CD8-positive, alpha-beta memory T cell (primary cell): ENCODE results near the gene PRM1. TPM values are rescaled to one million over a fixed set of nuclear protein-coding genes. Genes with fewer than 3 reads are reported as not detected.
A peak's percentile ranks its signal among the peaks of the same experiment; 100 is the strongest.
"Not testable (repeated sequence)": the region's sequence is repeated elsewhere in the genome, so short reads cannot be mapped to it uniquely, and the experiment has no call there.

Experiments used
- CTCF ChIA-PET: fragments of 350-600 bp; sonication (Branson Sonifier 250); formaldehyde crosslinking; loops from one replicate; lab custom pipeline; 2021; ENCODE audit warnings: antibody characterized with exemption; lab: Charles Lee
- POLR2A ChIA-PET: fragments of 350-600 bp; sonication (Branson Sonifier 250); formaldehyde crosslinking; loops from one replicate; lab custom pipeline; 2021; ENCODE audit warnings: antibody characterized with exemption; lab: Charles Lee
- DNase-seq, 5 donors: peaks; one replicate each; pipeline versions ENCODE4 v3.0.0 to v3.0.0-alpha.2; 2020 to 2022; ENCODE audit warnings: mixed read lengths in 1 of 5
- H3K27ac ChIP-seq: one replicate; pipeline ENCODE4 v1.7.0; 2013; ENCODE audit warnings: low read depth, mild to moderate bottlenecking, low read length, moderate library complexity
- H3K27me3 ChIP-seq: 2 replicates; pipeline ENCODE4 v1.7.0; 2013; ENCODE audit warnings: low read length, mild to moderate bottlenecking; ENCODE audit not compliant: insufficient read depth, poor library complexity, severe bottlenecking
- H3K36me3 ChIP-seq: 2 replicates; pipeline ENCODE4 v1.7.0; 2013; ENCODE audit warnings: mild to moderate bottlenecking, low read length, moderate library complexity; ENCODE audit not compliant: insufficient read depth
- H3K4me1 ChIP-seq: 2 replicates; pipeline ENCODE4 v1.7.0; 2013; ENCODE audit warnings: mild to moderate bottlenecking, low read length, moderate library complexity; ENCODE audit not compliant: insufficient read depth
- H3K4me3 ChIP-seq: 2 replicates; pipeline ENCODE4 v1.7.0; 2013; ENCODE audit warnings: mild to moderate bottlenecking, low read length
- H3K9me3 ChIP-seq: 2 replicates; pipeline ENCODE4 v1.7.0; 2013; ENCODE audit warnings: mild to moderate bottlenecking, low read length
- H3K27ac Mint-ChIP-seq, 8 donors: one replicate each; pipeline ENCODE4 v1.8.0; 2020 to 2021; ENCODE audit warnings: mixed read lengths in 8 of 8, mild to moderate bottlenecking in 6 of 8, inconsistent platforms in 3 of 8, moderate library complexity in 3 of 8
- H3K27me3 Mint-ChIP-seq, 2 donors: one replicate each; pipeline ENCODE4 v1.8.0; 2020 to 2021; ENCODE audit warnings: mixed read lengths in 2 of 2, mild to moderate bottlenecking in 1 of 2, moderate library complexity in 1 of 2
- H3K36me3 Mint-ChIP-seq, 3 donors: one replicate each; pipeline ENCODE4 v1.8.0; 2020 to 2021; ENCODE audit warnings: mixed read lengths in 3 of 3, inconsistent platforms in 1 of 3, mild to moderate bottlenecking in 1 of 3
- H3K4me1 Mint-ChIP-seq, 3 donors: one replicate each; pipeline ENCODE4 v1.8.0; 2020 to 2021; ENCODE audit warnings: mixed read lengths in 3 of 3, inconsistent platforms in 1 of 3, mild to moderate bottlenecking in 1 of 3
- H3K4me3 Mint-ChIP-seq, 7 donors: one replicate each; pipeline ENCODE4 v1.8.0; 2020 to 2021; ENCODE audit warnings: mixed read lengths in 7 of 7, mild to moderate bottlenecking in 6 of 7, moderate library complexity in 4 of 7, inconsistent platforms in 2 of 7
- H3K9me3 Mint-ChIP-seq, 5 donors: one replicate each; pipeline ENCODE4 v1.8.0; 2020 to 2022; ENCODE audit warnings: mixed read lengths in 5 of 5, mild to moderate bottlenecking in 3 of 5, moderate library complexity in 2 of 5, inconsistent platforms in 1 of 5
- polyA plus RNA-seq: library from polyadenylated mRNA; unstranded; fragments of 300-500 nt; fragmentation: Illumina TruSeq; gene quantifications from one replicate; pipeline ENCODE4 v1.2.3, GENCODE V29; 2021
- total RNA-seq, 2 experiments: library from RNA; stranded (reverse); gene quantifications; one replicate each; pipeline ENCODE4 v1.2.3, GENCODE V29; 2021

Gene PRM1
- total and polyA plus RNA-seq, 3 experiments from 2014 or later: not detected

DNA sequence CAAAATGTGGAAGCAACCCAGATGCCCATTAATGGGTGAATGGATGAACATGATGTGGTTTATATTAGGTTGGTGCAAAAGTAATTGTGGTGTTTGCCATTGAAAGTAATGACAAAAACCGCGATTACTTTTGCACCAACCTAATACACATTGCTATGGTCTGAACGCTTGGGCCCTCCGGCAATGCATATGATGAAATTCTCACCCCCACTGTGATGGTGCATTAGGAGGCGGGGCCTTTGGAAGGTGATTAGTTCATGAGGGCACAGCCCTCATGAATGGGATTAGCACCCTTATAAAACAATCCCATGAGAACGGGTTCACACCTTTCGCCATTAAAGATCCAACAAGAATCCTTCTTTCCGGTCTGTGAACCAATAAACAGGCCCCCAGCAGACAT lies 25.3 kb upstream of the PRM1 start:
- H3K36me3 Mint-ChIP-seq: peaks cover 0 to 1% (median 0%) of the 10 kb centered on the region in 3 donors
- H3K4me3 ChIP-seq: no peak overlapping the region
- no peaks in the 10 kb centered on the region for H3K36me3 ChIP-seq
- no peaks in the 10 kb centered on the region for H3K27me3 ChIP-seq
- H3K4me1 ChIP-seq: peaks cover 12% of the 10 kb centered on the region
- H3K9me3 Mint-ChIP-seq: no peaks in the 10 kb centered on the region
- peaks cover 0 to 4% of the 10 kb centered on the region in 2 donors for H3K27me3 Mint-ChIP-seq
- H3K9me3 ChIP-seq: no peaks in the 10 kb centered on the region
- POLR2A ChIA-PET: no interaction called here
- CTCF ChIA-PET: no interaction called here
- no peak overlapping the region for H3K27ac Mint-ChIP-seq
- no peak overlapping the region for H3K27ac ChIP-seq
- DNase-seq: no peak
- peaks cover 11 to 27% (median 22%) of the 10 kb centered on the region in 3 donors for H3K4me1 Mint-ChIP-seq
- no peak overlapping the region for H3K4me3 Mint-ChIP-seq

DNA sequence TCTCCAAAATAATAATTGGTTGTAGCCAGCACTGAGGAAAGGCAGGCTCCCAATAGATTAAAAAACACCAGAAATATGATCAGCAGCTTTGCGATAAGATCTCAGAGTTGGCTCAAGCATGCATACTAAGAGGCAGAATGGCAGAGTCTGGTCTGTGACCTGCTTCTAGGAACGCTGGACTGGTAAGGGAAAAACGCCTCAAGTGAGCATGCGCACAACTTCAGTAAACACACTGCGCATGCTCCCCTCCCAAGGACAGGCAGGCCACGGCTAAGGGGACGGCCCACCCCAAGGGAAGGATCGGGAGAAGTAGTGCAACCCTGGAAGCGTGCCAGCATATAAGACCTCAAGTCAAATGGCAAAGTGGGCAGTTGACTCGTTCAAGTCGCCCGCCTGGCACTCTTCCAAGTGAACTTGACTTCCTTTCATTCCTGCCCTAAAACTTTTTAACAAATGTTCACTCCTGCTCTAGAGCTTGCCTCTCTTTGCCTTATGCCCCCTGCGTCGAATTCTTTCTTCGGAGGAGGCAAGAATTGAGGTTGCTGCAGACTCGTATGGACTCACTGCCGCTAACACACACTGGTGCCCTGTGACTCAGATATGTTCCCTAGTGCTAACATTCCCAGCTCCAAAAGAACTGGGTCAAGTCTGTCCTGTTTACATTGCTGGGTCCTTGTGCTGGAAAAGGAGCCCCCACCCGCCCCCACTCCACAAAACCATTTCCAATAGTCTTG lies 22.4 kb upstream of the PRM1 start:
- Mint-ChIP-seq H3K27me3 (peaks cover 0 to 4% of the 10 kb centered on the region in 2 donors), H3K4me1 (peaks cover 0 to 9% (median 9%) of the 10 kb centered on the region in 3 donors)
- CTCF ChIA-PET: no interaction called here

DNA sequence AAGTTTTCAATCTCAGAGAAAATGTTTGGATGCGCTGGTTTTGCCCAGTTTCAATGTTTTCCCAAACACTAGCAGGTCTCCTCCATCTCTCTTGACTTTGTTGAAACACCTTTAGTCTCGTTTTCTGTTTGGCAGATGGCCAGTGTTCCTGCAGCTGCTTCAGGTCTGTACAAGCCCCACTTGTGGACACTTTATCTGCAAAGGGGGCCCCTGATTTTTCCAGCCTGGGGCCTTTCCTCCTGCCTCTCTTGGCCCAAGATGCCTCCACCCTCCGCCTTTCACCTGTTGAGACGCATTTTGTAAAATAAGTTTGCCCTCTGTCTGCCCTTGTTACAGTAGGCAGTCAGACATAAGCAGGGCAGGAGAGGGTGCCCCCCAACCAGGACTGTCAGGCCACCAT lies 21.8 kb upstream of the PRM1 start:
- H3K4me3 Mint-ChIP-seq: no peak overlapping the region
- Histone ChIP-seq H3K4me3 (no peak overlapping the region), H3K9me3 (no peaks in the 10 kb centered on the region), H3K27ac (no peak overlapping the region), H3K4me1 (peaks cover 6% of the 10 kb centered on the region), H3K36me3 (no peaks in the 10 kb centered on the region), H3K27me3 (no peaks in the 10 kb centered on the region)
- peaks cover 0 to 4% of the 10 kb centered on the region in 2 donors for H3K27me3 Mint-ChIP-seq
- ChIA-PET CTCF (no interaction called here), POLR2A (no interaction called here)
- H3K9me3 Mint-ChIP-seq: no peaks in the 10 kb centered on the region
- DNase-seq: no peak
- peaks cover 0 to 12% (median 10%) of the 10 kb centered on the region in 3 donors for H3K4me1 Mint-ChIP-seq
- no peak overlapping the region for H3K27ac Mint-ChIP-seq
- H3K36me3 Mint-ChIP-seq: peaks cover 0 to 1% (median 0%) of the 10 kb centered on the region in 3 donors

More for the DNA sequence above, 22.4 kb upstream of the PRM1 start:
- DNase-seq: no peak
- H3K27ac ChIP-seq: no peak overlapping the region
- no peak overlapping the region for H3K27ac Mint-ChIP-seq
- POLR2A ChIA-PET: no interaction called here
- H3K27me3 ChIP-seq: no peaks in the 10 kb centered on the region
- H3K36me3 ChIP-seq: no peaks in the 10 kb centered on the region
- H3K4me3 ChIP-seq: no peak overlapping the region
- H3K4me1 ChIP-seq: no peaks in the 10 kb centered on the region
- H3K4me3 Mint-ChIP-seq: no peak overlapping the region
- peaks cover 0 to 1% (median 0%) of the 10 kb centered on the region in 3 donors for H3K36me3 Mint-ChIP-seq
- H3K9me3 ChIP-seq: no peaks in the 10 kb centered on the region
- H3K9me3 Mint-ChIP-seq: no peaks in the 10 kb centered on the region

DNA sequence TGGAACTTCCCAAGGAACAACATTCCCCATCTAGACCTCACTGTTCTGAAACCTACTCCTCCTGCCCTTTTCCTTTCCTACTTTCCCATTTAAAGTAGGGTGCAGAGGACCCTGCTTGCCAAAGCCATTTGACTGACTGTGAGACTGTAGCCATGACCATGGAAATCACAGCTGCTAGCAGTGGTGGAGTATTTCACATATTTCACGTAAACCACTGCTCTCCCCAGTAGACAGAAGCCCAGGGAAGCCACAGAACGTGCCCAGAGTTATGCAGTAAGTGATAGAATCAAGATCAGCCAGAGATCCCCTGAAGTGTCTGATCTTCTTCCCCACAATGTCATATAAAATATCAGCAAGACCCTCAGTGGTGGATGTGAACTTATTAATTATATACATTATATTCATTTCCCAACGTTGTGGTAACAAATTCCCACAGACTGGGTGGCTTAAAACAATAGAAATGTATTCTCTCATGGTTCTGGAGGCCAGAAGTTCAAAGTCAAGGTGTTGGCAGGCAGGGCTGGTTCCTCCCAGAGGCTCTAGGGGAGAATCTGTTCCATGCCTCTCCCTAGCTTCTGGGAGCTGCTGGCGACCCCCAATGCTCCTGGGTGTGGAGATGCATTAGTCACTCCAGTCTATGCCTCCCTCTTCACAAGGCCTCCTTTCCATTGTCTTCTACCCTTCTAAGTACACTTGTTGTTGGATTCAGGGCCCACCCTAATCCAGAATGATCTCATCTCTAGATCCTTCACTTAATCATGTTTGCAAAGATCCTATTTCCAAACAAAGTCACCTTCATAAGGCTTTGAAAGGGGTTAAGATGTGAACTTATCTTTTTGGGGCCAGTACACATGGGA lies 20.7 kb upstream of the PRM1 start:
- Mint-ChIP-seq H3K9me3 (no peaks in the 10 kb centered on the region), H3K36me3 (no peaks in the 10 kb centered on the region), H3K27me3 (peaks cover 0 to 4% of the 10 kb centered on the region in 2 donors), H3K4me3 (no peak overlapping the region), H3K4me1 (peaks cover 10 to 19% (median 17%) of the 10 kb centered on the region in 3 donors), H3K27ac (no peak overlapping the region)
- ChIA-PET CTCF (no interaction called here), POLR2A (no interaction called here)
- Histone ChIP-seq H3K9me3 (no peaks in the 10 kb centered on the region), H3K27me3 (no peaks in the 10 kb centered on the region), H3K27ac (no peak overlapping the region), H3K36me3 (no peaks in the 10 kb centered on the region), H3K4me3 (no peak overlapping the region), H3K4me1 (peaks cover 17% of the 10 kb centered on the region)
- no peak for DNase-seq

DNA sequence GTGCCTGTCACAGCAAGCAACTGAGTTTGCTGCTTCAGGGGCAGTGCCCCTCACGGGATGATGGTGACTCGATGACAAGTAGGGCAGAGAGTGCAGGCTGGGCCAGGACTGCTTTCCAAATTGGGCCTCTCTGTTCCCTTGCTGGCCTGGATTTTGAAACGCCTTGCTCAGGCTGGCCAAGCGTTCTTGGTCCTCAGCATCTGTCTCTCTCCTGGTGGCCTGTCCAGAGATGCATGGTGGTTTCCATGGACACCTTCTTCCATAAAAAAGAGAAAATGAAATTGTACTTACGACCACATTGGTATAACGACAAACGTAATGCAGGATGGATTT lies 19.4 kb upstream of the PRM1 start:
- Mint-ChIP-seq H3K27me3 (peaks cover 0 to 4% of the 10 kb centered on the region in 2 donors), H3K9me3 (no peaks in the 10 kb centered on the region), H3K36me3 (no peaks in the 10 kb centered on the region), H3K4me3 (no peak overlapping the region), H3K4me1 (peaks cover 12 to 24% (median 20%) of the 10 kb centered on the region in 3 donors), H3K27ac (no peak overlapping the region)
- Histone ChIP-seq H3K36me3 (no peaks in the 10 kb centered on the region), H3K27me3 (no peaks in the 10 kb centered on the region), H3K4me3 (no peak overlapping the region), H3K4me1 (peaks cover 22% of the 10 kb centered on the region), H3K9me3 (no peaks in the 10 kb centered on the region), H3K27ac (no peak overlapping the region)
- CTCF ChIA-PET: no interaction called here
- POLR2A ChIA-PET: no interaction called here
- no peak for DNase-seq

DNA sequence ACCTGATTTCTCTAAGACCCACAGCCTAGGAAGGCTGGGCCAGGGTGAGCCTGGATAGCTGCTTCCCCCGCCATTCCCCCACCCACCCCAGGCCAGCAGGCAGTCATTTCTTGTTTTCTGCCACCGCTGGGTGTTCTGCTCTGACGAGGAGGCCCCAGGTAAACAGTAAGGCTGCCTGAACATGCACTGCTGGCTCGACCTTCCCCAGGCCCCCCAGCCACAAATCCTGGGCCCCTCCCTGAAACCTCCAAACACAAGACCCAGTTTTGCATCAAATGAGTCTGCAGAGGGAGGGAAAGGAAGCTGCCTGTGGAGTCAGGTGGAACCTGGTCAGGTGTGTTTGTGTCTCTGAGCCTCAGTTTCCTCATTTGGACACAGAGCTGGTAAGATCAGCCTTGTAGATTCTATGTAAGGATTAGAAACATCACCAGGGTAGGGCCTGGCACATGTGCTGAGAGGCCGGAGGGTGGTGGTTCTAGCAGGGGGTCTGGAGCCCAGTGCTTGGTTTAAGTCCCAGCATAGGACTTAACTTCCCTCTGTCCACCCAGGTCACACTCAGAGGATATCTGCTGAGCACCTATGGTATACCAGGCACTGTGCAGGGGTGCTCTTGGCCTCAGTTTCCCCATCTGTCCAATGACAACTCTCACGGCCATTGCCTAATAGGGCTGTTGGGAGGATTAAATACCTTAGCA lies 18.9 kb upstream of the PRM1 start:
- no peak overlapping the region for H3K4me3 Mint-ChIP-seq
- Histone ChIP-seq H3K27ac (no peak overlapping the region), H3K27me3 (no peaks in the 10 kb centered on the region), H3K4me3 (no peak overlapping the region), H3K36me3 (no peaks in the 10 kb centered on the region), H3K4me1 (peaks cover 22% of the 10 kb centered on the region), H3K9me3 (no peaks in the 10 kb centered on the region)
- peaks cover 12 to 24% (median 20%) of the 10 kb centered on the region in 3 donors for H3K4me1 Mint-ChIP-seq
- peaks cover 2 to 3% of the 10 kb centered on the region in 2 donors for H3K27me3 Mint-ChIP-seq
- H3K9me3 Mint-ChIP-seq: no peaks in the 10 kb centered on the region
- ChIA-PET CTCF (no interaction called here), POLR2A (no interaction called here)
- H3K36me3 Mint-ChIP-seq: no peaks in the 10 kb centered on the region
- DNase-seq: no peak
- no peak overlapping the region for H3K27ac Mint-ChIP-seq

DNA sequence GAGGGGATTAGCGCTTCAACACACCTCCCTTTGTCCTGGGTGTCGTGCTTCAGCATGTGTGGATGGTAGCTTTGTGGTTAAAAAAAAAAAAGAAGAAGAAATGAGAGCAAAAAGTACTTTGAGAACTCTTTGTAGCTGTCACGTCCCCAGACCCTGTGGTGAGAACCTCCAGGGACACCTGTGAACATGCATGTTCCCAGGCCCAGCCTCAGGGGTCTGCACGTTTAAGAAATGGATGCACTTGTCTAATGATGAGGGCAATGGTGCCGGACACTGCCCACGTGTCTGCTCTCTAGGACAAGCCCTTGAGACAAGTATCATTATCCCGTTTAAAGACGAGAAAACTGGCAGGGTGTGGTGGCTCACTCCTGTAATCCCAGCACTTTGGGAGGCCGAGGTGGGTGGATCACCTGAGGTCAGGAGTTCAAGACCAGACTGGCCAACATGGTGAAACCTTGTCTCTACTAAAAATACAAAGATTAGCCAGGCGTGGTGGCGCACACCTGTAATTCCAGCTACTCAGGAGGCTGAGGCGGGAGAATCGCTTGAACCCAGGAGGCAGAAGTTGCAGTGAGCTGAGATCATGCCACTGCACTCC lies 17.9 kb upstream of the PRM1 start:
- H3K27ac ChIP-seq, H3K36me3 ChIP-seq, H3K27me3 ChIP-seq, POLR2A ChIA-PET, H3K36me3 Mint-ChIP-seq, H3K9me3 ChIP-seq, H3K9me3 Mint-ChIP-seq, H3K27me3 Mint-ChIP-seq, H3K4me3 ChIP-seq: not testable (repeated sequence)
- Mint-ChIP-seq H3K27ac (peak overlapping the region in 1 of 8 donors; percentile 21), H3K4me1 (peaks cover 12 to 24% (median 20%) of the 10 kb centered on the region in 3 donors), H3K4me3 (peak overlapping the region in 1 of 7 donors; percentile 1)
- DNase-seq: peak in 1 of 5 donors; percentile 33
- H3K4me1 ChIP-seq: peaks cover 22% of the 10 kb centered on the region
- CTCF ChIA-PET: interaction anchor here (1.1 to 3.5 kb wide), 6 partner anchors 12 to 335 kb away, joined by 3 to 18 read pairs (median 8); partner anchors contain the start of gene SOCS1
